Medulla oblongata (tissue), 1 donor: ENCODE results near the gene SCYGR1.
A peak's percentile ranks its signal among the peaks of the same experiment; 100 is the strongest.
"Not testable (repeated sequence)": the region's sequence is repeated elsewhere in the genome, so short reads cannot be mapped to it uniquely, and the experiment has no call there.

ENCODE experiments used
- DNase-seq: peaks from one replicate; pipeline ENCODE4 v3.0.0-alpha.2; 2015; ENCODE audit errors: extremely low spot score

Gene SCYGR1

GRCh38 chr2:227387583-227387982 is at the start of gene SCYGR1:
TSS of gene SCYGR1 (minus strand) at chr2:227387949. CDS start at chr2:227387949, 0 bp downstream.
- not testable (repeated sequence) for DNase-seq

- no peak for DNase-seq
Observed at GRCh38 chr2:227436436-227437174, 48.9 kb upstream of the SCYGR1 start.

GRCh38 chr2:227433171-227433570 is 45.4 kb upstream of the SCYGR1 start:
- DNase-seq = no peak

- DNase-seq = no peak
Observed at GRCh38 chr2:227430639-227431038, 42.9 kb upstream of the SCYGR1 start.

GRCh38 chr2:227428731-227429285 is 41.1 kb upstream of the SCYGR1 start:
- DNase-seq = no peak

- peak; percentile 64 for DNase-seq
Observed at GRCh38 chr2:227423656-227424499, 36.1 kb upstream of the SCYGR1 start.

GRCh38 chr2:227420087-227421052 is 32.6 kb upstream of the SCYGR1 start:
- no peak for DNase-seq

- DNase-seq = no peak
Observed at GRCh38 chr2:227416701-227417100, 29.0 kb upstream of the SCYGR1 start.

GRCh38 chr2:227415538-227416424 is 28.0 kb upstream of the SCYGR1 start:
- peak; percentile 33 for DNase-seq

- no peak for DNase-seq
Observed at GRCh38 chr2:227414846-227415245, 27.1 kb upstream of the SCYGR1 start.

GRCh38 chr2:227413371-227413770 is 25.6 kb upstream of the SCYGR1 start:
- no peak for DNase-seq

GRCh38 chr2:227412877-227413276 is 25.1 kb upstream of the SCYGR1 start:
- DNase-seq = no peak

GRCh38 chr2:227411990-227412350 is 24.2 kb upstream of the SCYGR1 start:
- DNase-seq = no peak

- DNase-seq = no peak
Observed at GRCh38 chr2:227411320-227411989, 23.7 kb upstream of the SCYGR1 start.

- DNase-seq = no peak
Observed at GRCh38 chr2:227410191-227410590, 22.4 kb upstream of the SCYGR1 start.

- DNase-seq = no peak
Observed at GRCh38 chr2:227407591-227408151, 19.9 kb upstream of the SCYGR1 start.

GRCh38 chr2:227406177-227407031 is 18.7 kb upstream of the SCYGR1 start:
- DNase-seq = peak; percentile 92

GRCh38 chr2:227404585-227405271 is 17.0 kb upstream of the SCYGR1 start:
- no peak for DNase-seq
